ENCODE measurements around the gene APP.
"Not testable (repeated sequence)": the region's sequence is repeated elsewhere in the genome, so short reads cannot be mapped to it uniquely, and the experiment has no call there.

APP gene

DNA sequence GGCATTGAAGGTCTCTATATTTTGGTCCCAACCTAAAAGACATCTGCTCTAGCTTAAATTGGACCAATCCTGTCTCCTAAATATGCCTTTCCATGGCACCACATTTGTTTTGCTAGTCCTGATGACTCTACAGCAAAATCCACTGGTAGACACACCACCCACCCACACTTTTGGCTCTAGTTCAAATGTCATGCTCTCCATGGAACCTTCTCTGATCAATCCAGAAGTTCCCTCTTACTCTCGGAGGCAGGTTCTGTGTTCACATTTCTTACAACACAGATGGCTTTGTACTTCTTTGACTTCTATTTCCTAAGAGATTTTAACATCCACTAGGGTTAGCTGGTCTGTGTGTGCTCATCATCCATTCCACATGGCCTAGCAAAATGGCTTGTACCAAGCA lies 151.3 kb downstream of the APP start:
- no peak for DNase-seq (ENCODE audit: low spot score)

DNA sequence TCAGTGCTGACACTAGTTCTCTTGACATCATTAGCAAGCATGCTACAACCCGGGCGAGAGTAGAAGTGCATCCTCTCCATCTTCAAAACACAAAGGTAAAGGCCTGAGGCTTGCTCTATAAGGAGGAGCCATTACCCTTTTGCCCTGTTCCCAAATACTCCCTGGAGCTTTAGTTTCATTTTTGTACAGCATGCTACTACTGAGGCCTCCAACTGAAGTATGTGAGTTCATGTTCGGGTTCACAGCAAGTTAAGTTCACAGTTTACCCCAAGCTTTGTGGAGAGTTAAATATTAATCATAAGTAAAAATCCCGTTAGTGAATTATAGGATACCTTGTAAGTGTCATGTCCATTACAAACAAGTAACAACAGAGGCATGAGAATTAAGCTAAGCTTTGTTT lies 156.6 kb downstream of the APP start:
- DNase-seq (ENCODE audit: low spot score) = no peak

DNA sequence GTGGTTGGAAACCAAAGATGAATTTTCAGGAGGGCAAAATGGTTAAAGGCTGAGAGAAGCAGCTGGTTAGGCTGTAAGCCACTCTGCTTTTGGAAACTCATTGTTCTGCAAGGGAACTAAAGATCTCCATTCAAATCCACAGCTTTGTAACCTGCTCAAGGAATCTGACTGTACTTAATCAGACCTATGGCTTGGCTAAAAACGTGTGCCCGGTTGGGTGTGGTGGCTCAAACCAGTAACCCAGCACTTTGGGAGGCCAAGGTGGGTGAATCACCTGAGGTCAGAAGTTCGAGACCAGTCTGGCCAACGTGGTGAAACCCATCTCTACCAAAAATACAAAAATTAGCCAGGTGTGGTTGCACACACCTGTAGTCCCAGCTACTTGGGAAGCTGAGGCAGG lies 158.1 kb downstream of the APP start:
- DNase-seq (ENCODE audit: low spot score) = not testable (repeated sequence)

DNA sequence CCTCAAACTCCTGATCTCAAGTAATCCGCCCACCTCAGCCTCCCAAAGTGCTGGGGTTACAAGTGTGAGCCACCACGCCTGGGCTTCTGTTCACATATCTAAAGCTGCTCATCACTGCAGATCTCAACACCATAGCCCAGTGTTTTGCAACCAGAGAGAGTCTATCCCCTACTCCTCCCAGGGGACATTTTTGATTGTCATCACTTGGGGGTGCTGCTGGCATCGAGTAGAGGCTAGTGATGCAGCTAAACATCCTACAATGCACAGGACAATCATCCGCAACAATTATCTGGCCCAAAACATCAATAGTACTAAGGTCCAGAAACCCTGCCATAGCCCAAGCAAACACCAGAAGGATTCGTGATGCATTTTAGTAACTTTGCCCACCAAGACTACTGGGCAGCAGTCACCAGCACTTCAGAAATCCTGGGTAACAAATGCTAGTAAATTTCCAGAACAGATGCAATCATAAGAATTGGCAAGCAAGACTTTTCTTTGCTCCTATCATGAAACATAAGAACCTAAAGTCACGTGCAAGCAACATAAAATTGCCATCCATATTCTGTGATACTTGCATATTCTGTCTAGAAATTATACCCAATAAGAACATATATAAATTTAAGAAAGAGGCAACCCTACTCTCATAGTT lies 159.2 kb downstream of the APP start:
- DNase-seq (ENCODE audit: low spot score) = peak; percentile 58

DNA sequence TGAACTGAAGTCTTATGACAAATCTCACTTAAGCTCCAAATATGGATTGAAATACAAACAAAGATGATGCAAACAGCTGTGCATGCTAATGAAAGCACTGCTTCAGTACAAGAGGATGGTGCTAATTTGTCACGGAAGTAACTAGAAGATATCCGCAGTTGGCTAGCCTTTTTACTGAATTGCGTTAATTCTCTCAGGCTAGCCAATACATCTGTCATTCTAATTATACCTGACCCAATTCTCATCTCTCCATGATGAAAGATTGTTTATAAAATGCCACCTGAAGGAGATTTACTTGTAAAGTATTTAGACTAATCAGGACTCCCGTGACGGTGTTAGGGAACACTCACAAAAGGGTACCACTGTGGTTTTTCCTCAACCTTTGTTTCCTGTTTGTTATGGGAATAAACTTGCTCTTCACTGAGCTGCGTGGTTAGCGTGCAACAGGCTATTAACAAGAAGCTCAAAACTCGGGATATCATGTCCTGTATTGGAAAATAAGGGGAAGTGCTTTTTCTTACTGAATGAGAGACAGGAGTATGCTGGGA lies 162.5 kb downstream of the APP start:
- peak; percentile 84 for DNase-seq (ENCODE audit: low spot score)

DNA sequence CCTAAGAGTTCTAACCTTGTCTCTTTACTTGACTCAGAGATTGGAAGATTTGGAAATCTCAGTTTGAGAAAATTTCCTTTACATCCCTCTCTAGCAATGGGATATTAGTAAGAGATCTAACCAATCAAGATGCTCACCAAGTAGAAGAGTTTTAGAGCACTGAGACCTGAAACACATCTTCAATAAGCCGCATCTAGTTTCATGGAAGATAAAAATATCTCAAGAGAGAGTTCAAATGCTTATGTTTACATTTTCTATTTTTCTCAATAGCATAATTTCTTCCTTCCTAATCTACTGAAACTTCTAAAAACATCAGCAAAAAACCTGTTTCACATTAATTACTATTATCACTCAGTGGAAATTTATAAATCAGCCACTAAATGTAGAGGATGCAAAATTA lies 165.1 kb downstream of the APP start:
- DNase-seq (ENCODE audit: low spot score) = no peak

DNA sequence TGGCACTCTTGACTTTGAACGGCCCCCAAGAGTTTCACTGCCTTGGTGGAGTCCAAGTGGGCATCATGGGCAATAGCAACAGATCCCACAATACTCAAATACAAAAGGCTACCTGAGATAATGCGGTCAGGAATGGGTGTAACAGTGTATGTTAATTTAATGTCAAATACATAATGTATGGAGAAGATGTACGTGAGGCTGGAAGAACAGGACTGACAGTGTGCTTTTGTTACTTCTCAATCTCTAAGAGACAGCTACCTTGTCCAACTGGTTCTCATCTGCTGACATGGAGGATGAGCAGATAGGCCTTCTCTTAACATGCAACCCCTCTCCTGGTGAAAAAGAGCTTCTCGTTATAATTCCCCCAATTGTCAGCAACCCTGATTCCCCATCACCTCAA lies 167.2 kb downstream of the APP start:
- DNase-seq (ENCODE audit: low spot score) = no peak

DNA sequence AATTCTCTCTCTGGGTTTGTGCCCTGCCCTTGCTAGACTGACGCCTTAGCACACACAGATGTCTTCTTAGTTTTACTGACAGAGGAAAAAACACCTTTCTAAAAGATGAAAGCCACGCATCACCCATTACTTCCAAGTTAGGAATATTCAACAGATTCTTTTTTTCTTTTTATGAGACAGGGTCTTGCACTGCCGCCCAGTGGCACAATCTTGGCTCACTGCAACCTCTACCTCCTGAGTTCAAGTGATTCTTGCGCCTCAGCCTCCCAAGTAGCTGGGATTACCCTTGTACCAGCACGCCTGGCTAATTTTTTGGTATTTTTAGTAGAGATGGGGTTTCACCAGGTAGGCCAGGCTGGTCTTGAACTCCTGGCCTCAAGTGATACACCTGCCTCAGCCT lies 169.2 kb downstream of the APP start:
- no peak for DNase-seq (ENCODE audit: low spot score)

DNA sequence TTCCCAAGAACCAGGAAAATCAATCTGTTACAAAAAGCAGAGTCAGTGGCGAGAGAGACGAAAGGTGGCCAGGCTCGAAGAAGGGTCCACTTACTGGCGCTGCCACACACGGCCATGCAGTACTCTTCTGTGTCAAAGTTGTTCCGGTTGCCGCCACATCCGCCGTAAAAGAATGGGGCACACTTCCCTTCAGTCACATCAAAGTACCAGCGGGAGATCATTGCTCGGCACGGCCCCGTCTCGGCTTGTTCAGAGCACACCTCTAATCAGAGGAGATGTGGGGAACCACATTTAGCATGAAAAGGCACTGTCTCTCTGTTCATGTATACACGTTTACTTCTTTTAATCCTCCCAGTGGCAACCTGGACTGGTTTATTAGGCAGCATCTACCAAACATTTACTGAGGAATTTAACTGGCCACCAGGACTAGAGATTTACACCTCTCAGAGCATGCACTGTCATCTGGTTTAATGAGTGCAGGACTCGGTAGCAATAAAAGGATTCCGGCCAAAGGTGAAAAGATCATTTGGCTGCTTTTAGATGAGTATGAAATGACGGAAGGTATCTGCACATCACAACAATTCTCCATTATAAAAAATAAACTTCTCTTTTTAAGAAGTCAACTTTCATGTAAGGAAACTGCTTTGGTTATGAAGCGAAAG lies 170.5 kb downstream of the APP start:
- DNase-seq (ENCODE audit: low spot score) = peak; percentile 36

DNA sequence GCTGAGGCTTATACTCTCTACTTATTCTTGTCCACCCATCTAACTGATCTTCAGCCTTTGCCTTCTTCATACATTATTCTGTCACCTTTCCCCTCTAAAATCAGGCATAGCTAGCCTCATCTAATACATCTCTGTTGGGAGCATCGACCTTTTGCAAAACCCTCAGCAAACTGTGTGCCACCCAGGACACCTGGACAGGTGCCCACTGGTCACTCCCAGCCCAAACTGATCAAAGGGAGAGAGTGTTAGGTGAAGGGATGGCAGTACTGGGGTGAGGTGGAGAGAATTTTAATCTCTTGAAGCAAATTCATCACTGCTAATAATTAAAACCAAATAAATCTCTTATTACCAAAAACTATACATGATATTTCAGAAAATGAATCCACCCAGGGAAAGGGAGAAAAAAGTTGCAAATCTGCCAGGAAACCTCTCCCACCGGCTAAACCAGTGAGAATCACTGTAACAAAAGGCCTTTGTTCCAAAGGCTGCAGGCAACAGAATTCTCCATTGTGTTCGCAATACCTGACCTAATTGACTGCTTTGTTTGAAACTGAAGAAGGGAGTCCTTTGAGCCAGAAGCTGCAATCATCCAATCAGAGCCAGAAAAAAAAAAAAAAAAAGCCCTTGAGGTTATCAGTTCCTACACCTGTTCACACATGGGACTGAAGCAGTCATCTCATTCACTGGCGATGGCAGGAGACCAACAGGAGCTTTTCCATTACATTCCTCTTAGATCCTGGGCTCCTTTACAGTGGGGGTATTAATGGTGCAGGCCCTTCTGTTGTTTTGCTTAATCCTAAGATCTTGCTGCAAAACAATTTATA lies 172.6 kb downstream of the APP start:
- peak; percentile 87 for DNase-seq (ENCODE audit: low spot score)

DNA sequence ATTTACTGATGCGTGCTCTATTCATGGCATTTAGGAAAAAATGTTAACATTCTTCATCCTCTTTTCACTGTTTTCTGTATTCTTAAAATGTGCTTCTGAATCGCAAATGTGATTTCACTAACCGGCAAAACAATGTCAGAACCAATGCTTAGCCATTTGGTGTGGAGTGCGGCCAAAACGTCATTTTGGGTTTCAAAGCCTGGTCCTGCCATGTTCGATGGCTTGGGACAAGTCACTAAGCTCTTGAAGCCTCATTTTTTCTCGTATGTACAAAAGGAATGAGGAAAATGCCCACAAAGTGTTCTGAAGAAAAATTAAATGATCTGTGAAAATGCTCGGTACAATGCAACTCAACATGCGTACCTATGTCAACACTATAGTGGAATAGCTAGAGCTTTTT lies 175.3 kb downstream of the APP start:
- DNase-seq (ENCODE audit: low spot score) = peak; percentile 92

DNA sequence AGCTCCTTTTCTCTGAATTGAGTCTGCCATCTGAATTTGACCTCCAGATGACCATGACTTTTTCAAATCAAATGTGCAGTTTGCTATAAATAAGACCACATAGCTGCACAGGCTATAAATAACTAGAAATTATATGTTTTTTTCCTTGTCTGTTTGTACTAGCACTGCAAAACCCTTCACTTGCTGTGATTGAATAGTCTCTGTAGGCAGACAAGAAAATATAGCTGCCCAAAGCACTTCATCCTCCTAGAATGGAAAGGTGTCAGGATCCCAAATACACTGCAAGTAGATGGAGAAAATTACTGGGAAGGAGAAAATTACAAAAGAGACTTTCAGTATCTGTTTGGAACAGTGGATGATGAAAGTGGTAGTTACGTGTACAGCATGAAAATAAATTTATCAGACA lies 175.8 kb downstream of the APP start:
- peak; percentile 51 for DNase-seq (ENCODE audit: low spot score)

DNA sequence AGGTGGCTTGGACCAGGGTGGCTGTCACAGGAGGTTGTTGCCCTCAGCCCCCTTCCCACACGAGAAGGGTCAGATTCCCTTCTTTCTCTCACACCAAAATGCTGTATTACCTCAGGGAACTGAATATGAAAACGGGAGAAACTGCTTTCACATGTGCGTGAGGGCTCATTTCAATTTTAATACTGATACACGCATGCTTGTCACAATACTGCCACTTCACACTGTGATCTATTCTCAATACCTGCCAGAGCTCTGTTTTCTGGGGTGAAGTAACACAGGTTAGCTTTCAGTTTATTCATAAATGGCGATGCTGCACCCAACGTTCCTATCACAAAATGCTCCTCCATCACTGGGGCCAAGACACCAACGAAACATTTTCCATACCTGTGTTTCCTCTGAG lies 181.8 kb downstream of the APP start:
- DNase-seq (ENCODE audit: low spot score) = no peak

DNA sequence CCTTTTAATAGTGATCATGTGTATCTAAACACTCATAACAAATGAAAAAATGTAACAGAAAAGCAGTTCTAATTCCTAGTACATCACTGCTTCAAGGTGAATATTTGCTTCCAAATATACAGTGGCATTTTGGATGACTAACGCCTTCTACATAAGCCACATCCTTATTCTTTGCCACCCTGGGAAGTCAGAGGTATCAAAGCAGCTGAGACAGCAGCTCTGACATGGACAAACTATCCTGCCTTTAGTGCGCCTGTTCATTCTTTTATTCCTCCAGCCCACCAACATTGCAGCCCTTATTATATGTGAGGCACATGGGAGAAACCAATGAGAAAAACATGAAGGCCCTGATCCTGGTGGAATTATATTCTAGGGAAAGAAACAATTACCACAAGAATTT lies 183.0 kb downstream of the APP start:
- no peak for DNase-seq (ENCODE audit: low spot score)

DNA sequence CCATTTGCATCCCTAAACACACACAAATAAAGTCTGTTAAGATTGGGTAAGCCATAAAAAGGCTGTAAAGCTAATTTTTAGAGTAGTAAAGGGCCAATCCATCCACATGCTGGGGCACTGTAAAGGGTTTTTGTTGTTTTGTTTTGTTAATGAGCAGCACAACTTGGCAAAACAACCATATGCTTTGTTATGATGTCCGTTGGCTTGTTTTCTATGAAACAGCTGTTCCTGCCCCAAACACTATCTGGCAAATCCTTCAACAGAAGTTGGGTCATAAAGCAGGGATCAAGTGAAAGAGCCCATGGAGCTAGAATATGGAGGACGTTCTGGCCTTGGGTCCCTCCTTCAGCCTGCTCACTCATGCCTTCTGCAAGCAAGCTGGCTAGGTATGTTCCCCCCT lies 183.6 kb downstream of the APP start:
- no peak for DNase-seq (ENCODE audit: low spot score)

DNA sequence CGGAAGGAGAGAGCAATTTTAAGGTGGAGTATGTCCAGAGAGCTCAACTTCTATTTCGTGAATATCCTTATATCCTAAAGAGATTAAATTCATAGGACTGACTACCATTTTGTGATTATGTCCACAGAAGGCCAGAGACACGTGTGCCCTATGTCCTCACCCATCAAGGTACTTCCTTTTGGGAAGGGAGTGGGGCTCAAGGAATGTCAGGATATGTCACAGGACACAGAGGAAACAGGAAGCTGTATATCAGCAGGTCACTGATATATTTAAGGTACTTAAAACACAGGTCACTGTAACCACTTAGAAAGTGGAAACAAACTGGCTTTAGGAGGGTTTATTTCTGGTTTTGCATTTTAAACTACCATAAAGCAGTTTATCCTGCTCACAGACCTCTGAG lies 184.6 kb downstream of the APP start:
- DNase-seq (ENCODE audit: low spot score) = no peak

DNA sequence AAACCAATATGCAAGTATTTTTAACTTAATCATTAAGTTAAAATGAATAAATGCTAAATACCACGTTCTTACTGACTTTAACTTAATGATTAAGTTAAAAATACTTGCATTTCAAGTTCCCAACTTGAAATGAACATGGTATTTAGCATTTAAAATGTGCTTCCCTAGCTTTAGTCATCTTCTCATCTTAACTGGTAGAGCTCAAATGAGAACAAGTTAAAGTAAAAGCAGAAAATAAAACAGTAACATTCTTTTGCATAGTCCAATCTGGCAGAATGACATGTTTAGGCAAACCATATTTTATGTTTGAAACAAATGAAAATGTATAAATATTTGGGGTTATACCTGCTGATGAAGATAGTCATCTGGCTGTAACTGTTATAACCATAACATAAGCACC lies 186.0 kb downstream of the APP start:
- no peak for DNase-seq (ENCODE audit: low spot score)

DNA sequence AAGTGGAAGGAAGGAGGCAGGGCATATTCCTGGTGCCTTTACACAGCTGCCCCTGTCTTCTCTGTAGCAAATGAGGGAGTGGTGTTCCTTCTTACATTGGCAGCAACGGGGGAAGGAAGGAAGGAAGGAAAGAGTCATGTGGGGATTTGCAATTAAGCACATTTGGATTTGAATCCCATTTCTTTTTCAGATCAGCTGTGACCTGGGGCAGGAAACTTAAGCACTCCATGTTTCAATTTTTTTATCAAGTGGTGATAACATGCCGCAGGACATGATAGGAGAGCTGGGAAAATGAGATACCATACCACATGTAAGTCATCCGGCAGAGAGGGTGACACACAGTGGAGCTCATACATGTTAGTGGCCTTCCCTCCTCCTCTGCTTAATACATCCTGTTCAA lies 186.8 kb downstream of the APP start:
- no peak for DNase-seq (ENCODE audit: low spot score)

DNA sequence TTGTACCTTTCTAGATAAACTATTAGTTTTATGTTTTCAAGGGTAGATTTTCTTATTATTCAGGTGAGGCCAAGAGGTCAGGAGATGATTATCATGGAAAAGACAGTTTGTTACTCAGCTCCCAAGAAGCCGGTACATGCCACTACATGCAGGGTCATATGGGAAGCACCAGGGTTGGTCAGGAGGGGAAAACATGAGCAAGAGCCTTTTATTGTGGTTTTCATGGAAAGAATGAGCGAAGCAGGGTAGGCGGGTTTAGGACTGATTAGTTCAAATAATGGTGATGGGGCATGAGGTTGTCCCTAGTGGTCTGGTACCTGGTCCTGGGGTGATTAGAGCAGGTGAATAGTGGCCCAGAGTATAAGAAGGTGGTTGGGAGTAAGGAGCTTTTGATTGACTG lies 189.9 kb downstream of the APP start:
- DNase-seq (ENCODE audit: low spot score) = no peak

DNA sequence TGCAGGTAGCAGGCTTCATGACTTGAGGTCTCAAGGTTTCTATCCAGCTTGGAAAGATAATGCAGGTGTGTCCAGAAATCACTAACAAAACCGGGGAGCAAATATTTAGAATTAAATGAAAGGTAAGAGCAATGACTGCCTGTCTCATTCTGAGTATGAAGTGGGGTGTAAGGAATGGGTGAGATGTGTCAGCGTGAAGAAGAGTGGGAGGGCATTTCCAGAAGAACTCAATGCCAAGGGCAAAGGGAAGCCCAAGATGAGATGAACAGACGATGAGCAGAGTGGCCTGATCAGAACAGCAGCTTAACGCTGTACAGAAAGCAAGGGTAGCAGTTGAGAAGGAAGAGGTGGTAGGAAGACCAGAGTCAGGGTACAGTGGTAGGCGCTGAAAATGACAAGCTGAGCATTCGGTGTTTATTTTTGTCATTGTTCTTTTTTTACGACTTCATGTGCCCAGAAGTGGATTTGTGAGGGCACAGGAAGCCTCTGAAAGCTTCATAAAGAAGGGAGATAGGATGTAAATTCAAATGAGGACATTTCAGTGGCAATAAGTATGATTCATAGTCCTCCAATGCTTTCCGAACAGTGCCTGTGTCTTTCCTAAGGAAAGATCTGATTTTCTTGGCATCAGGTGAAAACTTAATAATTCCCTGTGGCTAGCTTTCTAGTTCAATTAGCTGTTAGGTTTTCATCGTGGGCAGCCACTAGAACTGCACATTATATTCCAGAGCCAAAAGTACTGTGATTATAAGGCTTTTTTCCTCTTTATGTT lies 190.5 kb downstream of the APP start:
- peak; percentile 32 for DNase-seq (ENCODE audit: low spot score)

DNA sequence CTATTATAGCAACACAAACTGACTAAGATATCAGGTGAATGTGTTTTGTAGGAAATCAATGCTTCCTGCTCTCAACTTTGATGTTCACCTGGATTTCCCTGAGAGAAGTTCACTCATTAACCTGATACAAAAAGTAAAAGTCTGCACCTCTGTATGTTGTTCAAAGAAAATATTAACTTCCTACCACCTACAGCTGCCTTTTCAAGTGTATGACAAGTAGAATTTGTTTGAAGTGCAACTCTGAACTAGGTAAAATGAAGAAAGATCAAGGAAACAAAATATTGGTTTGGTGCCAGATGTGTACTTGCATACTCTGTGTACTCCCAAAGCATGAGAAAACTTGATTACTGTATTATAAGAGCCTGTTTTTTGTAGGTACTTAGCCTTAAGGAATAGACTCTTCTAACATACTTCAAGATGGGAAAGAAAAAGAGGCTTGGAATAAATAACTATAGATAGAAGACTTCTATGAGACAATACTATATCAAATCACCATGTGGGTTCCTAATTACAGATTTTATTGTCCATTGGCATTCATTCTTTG lies 193.4 kb downstream of the APP start:
- DNase-seq (ENCODE audit: low spot score) = no peak

DNA sequence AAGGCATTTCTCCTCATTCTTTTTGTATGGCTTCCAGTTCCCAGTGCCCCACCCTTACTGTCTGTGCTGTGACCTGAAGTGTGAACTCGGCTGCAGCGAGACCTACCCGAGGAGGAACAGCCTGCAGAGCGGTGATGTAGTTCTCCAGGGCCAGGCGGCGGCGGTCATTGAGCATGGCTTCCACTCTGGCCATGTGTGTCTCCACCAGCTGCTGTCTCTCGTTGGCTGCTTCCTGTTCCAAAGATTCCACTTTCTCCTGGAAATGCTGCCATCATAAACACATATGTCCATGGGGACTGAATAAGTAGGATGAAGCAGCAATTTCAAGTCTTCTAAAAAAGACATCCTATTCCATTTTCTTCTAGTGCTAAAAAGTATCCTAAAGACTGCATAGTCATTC lies 195.6 kb downstream of the APP start:
- no peak for DNase-seq (ENCODE audit: low spot score)

All from cerebellar cortex (tissue), 1 donor.